Activated T-cell treated with anti-CD3 and anti-CD28 coated beads, Interleukin-2, amount 50 U/mL, for 72 hours (primary cell): ENCODE measurements around the gene OR5H14. TPM values are rescaled to one million over a fixed set of nuclear protein-coding genes. Genes with fewer than 3 reads are reported as not detected.
"Not testable (repeated sequence)": the region's sequence is repeated elsewhere in the genome, so short reads cannot be mapped to it uniquely, and the experiment has no call there.

Experiments
- ATAC-seq, 2 donors: fragments of 150-1000 bp; cut with Tn5 transposase; replicated peaks in 1 of 2; 2 replicates each; pipeline ENCODE4 v1.10.0; 2021; ENCODE audit warnings: moderate library complexity in 2 of 2, mild to moderate bottlenecking in 1 of 2
- DNase-seq, 2 donors: peaks; one replicate each; pipeline ENCODE4 v3.0.0; 2021 to 2022; ENCODE audit warnings: mixed read lengths in 1 of 2
- H3K27ac Mint-ChIP-seq: one replicate; pipeline ENCODE4 v1.8.0; 2022; ENCODE audit warnings: mild to moderate bottlenecking, moderate library complexity, mixed read lengths
- H3K27me3 Mint-ChIP-seq: one replicate; pipeline ENCODE4 v1.8.0; 2022; ENCODE audit warnings: low read depth, mixed read lengths
- H3K36me3 Mint-ChIP-seq, 2 donors: one replicate each; pipeline ENCODE4 v1.8.0; 2022; ENCODE audit warnings: mixed read lengths in 2 of 2, mild to moderate bottlenecking in 1 of 2; ENCODE audit not compliant: insufficient read depth in 2 of 2
- H3K4me1 Mint-ChIP-seq: one replicate; pipeline ENCODE4 v1.8.0; 2022; ENCODE audit warnings: low read depth, mixed read lengths
- H3K4me3 Mint-ChIP-seq, 2 donors: one replicate each; pipeline ENCODE4 v1.8.0; 2022; ENCODE audit warnings: mild to moderate bottlenecking in 2 of 2, mixed read lengths in 2 of 2, moderate library complexity in 2 of 2
- H3K9me3 Mint-ChIP-seq, 2 donors: one replicate each; pipeline ENCODE4 v1.8.0; 2022; ENCODE audit warnings: mixed read lengths in 2 of 2
- total RNA-seq, 2 donors: library from RNA; stranded (reverse); gene quantifications; one replicate each; pipeline ENCODE4 v1.2.3, GENCODE V29; 2022

OR5H14 gene
- not detected for total RNA-seq

- Mint-ChIP-seq H3K4me3 (no peak within 1 kb of the TSS), H3K27ac (peak within 1 kb of the TSS; percentile 43), H3K4me1 (no peaks in the 10 kb centered on the region), H3K9me3 (no peaks in the 10 kb centered on the region), H3K27me3 (peaks cover 9% of the 10 kb centered on the region), H3K36me3 (no peaks in the 10 kb centered on the region)
- DNase-seq, result no peak
- ATAC-seq, result no peak
Measured at GRCh38 chr3:98147179-98147578, at the start of gene OR5H14. Gene OR5H14, plus strand, starts transcription at chr3:98147479. Its CDS starts 1,907 bp downstream, at chr3:98149386.

DNA sequence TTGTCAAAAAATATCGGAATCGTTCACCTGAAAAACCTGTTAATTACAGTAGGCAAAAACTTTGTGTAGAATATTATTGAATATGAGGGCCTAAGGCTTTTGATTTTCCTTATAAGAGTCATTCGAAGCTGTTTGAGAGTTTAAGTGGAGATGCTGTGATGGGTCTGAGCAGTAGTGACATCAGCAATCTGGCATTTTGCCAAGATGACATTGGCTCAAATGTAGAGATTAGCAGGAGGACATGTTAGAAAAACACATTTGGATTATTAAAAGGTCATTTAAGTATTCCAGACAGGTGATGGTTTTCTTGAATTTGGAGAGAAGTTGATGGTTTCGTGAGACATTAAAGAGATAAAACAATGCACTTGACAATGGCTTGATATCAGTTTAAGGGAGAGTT is 47.4 kb upstream of the OR5H14 start:
- no peaks in the 10 kb centered on the region for H3K4me1 Mint-ChIP-seq
- H3K4me3 Mint-ChIP-seq, result no peak overlapping the region
- ATAC-seq (no peak), DNase-seq (no peak)
- H3K27me3 Mint-ChIP-seq, result no peaks in the 10 kb centered on the region
- H3K36me3 Mint-ChIP-seq, result no peaks in the 10 kb centered on the region
- no peaks in the 10 kb centered on the region for H3K9me3 Mint-ChIP-seq
- no peak overlapping the region for H3K27ac Mint-ChIP-seq

DNA sequence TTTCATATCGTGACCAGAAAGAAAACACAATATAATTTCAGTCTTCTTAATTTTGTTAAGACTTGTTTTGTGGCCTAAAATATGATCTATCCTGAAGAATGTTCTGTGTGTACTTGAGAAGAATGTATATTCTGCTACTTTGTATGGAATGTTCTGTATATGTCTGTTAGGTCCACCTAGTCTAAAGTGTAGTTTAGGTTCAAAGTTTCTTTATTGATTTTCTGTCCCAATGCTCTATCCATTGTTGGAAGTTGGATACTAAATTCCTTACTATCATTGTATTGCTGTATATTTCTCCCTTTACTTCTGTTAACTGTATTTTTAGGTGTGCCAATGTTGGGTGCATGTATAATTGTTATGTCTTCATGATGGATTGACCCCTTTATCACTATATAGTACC is 39.1 kb upstream of the OR5H14 start:
- H3K4me3 Mint-ChIP-seq, result no peak overlapping the region
- no peaks in the 10 kb centered on the region for H3K9me3 Mint-ChIP-seq
- ATAC-seq, result no peak
- no peaks in the 10 kb centered on the region for H3K4me1 Mint-ChIP-seq
- no peaks in the 10 kb centered on the region for H3K36me3 Mint-ChIP-seq
- DNase-seq, result no peak
- H3K27ac Mint-ChIP-seq, result no peak overlapping the region
- H3K27me3 Mint-ChIP-seq, result no peaks in the 10 kb centered on the region

DNA sequence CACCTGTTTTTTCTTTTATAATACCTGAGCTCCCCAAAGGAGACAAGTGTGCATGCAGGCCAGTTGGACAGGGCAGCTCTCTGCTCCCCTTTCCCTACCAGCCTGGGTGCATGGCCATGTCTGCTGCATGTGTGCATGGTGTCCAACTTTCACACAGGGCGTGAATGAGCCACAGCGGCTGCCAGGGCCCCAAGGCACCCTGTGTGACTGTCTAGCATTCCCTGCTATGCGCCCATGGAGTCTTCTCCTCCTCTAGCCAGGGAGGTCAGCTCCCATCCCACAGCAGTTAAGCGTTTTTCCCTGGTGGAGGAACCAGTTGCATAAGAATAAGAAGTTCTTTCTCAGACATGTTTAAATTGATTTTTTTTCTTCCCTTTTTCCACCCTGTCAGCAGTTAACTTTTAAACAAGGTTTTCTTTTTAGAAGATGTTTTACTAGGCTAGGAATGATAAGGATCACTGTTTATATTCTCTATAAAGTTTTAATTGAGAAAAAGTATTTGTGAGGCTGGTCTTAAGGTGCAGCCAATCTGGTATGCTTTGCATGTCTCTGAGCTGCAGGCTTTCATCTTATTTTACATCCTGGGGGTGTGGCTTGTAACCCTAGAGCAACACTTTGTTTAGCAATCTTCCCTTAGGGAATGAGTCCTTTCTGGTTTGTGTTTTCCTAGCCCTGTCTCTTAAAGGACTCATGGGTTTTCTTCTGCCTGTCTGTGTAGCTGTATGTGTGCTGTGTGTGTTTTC is 37.3 kb upstream of the OR5H14 start:
- H3K4me1 Mint-ChIP-seq, result no peaks in the 10 kb centered on the region
- DNase-seq (no peak), ATAC-seq (no peak)
- H3K27me3 Mint-ChIP-seq, result no peaks in the 10 kb centered on the region
- no peak overlapping the region for H3K27ac Mint-ChIP-seq
- H3K9me3 Mint-ChIP-seq, result no peaks in the 10 kb centered on the region
- no peak overlapping the region for H3K4me3 Mint-ChIP-seq
- H3K36me3 Mint-ChIP-seq, result no peaks in the 10 kb centered on the region

GRCh38 chr3:98110550-98110908 is 36.8 kb upstream of the OR5H14 start:
- Mint-ChIP-seq H3K4me1 (no peaks in the 10 kb centered on the region), H3K27me3 (no peaks in the 10 kb centered on the region), H3K9me3 (no peaks in the 10 kb centered on the region), H3K4me3 (no peak overlapping the region), H3K36me3 (no peaks in the 10 kb centered on the region), H3K27ac (no peak overlapping the region)
- DNase-seq (no peak), ATAC-seq (no peak)

DNA sequence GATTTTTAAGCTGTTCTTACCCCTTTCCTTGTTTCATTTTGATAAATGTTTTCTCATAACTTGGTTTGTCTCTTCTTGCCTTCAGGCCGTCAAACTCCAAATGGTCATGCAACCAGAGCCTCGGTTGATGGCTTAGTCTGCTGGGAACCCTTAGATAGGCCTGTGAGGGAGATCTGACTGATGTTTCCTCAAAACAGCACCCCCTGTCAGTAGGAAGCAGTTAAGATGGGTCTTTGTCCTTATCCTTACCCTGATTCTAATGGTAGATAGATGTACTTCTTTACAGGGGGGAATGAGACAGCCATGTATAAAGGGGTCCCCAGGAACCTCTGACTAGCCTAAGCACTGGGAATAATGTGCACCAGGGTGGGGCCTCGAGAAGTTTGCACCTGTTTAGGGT is 33.0 kb upstream of the OR5H14 start:
- Mint-ChIP-seq H3K4me1 (no peaks in the 10 kb centered on the region), H3K27ac (no peak overlapping the region), H3K36me3 (no peaks in the 10 kb centered on the region), H3K9me3 (no peaks in the 10 kb centered on the region), H3K4me3 (no peak overlapping the region), H3K27me3 (peaks cover 20% of the 10 kb centered on the region)
- ATAC-seq (no peak), DNase-seq (no peak)

- Mint-ChIP-seq H3K4me3 (no peak overlapping the region), H3K27me3 (peaks cover 20% of the 10 kb centered on the region), H3K27ac (no peak overlapping the region), H3K4me1 (no peaks in the 10 kb centered on the region), H3K36me3 (no peaks in the 10 kb centered on the region), H3K9me3 (no peaks in the 10 kb centered on the region)
- ATAC-seq (no peak), DNase-seq (no peak)
Measured at GRCh38 chr3:98115717-98116116, 31.6 kb upstream of the OR5H14 start.

DNA sequence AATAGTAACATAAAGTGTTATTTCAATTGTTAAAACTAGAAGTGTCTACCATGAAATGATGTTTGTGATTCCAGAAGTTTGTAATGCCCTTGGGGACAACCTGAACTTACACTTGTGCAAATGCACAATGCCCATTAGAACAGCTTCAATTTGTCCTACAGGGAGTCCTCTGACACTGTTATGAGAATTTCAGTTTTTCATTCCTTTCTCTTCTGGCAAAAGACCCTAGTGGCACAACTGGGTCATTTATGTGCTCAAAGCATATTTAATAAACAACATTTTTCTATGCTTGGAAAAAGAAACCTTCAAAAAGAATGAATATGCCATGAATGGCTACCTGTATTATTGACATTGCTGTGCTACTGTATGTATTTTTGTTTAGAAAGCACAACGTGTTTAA is 16.9 kb upstream of the OR5H14 start, which contains the start of gene OR5H1:
TSS of gene OR5H1 (plus strand) at position 301 of the 400 bp plus-strand sequence. CDS start 1,977 bp downstream, outside the sequence.
- Mint-ChIP-seq H3K36me3 (no peaks in the 10 kb centered on the region), H3K27me3 (no peaks in the 10 kb centered on the region), H3K4me1 (no peaks in the 10 kb centered on the region), H3K27ac (no peak within 1 kb of the TSS), H3K9me3 (no peaks in the 10 kb centered on the region), H3K4me3 (no peak within 1 kb of the TSS)
- ATAC-seq, result no peak
- DNase-seq, result no peak

DNA sequence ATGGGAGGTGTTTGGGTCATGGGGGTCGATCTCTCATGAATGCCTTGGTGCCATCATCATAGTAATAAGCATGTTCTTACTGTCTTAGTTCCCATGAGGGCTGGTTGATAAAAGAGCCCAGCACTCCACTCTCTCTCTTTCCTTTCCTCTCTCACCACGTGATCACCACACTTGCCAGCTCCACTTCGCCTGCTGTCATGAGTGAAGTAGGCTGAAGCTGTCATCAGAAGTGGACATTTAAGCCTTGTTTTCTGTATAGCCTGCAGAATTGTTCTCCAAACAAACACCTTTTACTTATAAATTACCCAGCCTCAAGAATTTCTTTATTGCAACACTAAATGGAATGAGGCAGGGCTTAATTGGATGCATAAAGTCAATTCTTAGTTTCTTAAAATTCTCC is 10.6 kb upstream of the OR5H14 start:
- no peak overlapping the region for H3K4me3 Mint-ChIP-seq
- no peaks in the 10 kb centered on the region for H3K36me3 Mint-ChIP-seq
- H3K9me3 Mint-ChIP-seq, result no peaks in the 10 kb centered on the region
- no peak for ATAC-seq
- no peak overlapping the region for H3K27ac Mint-ChIP-seq
- DNase-seq, result no peak
- H3K27me3 Mint-ChIP-seq, result no peaks in the 10 kb centered on the region
- no peaks in the 10 kb centered on the region for H3K4me1 Mint-ChIP-seq

- not testable (repeated sequence) for ATAC-seq, H3K9me3 Mint-ChIP-seq, H3K4me3 Mint-ChIP-seq, H3K36me3 Mint-ChIP-seq, H3K4me1 Mint-ChIP-seq, H3K27me3 Mint-ChIP-seq, DNase-seq, H3K27ac Mint-ChIP-seq
Measured at GRCh38 chr3:98137826-98138557, 9.3 kb upstream of the OR5H14 start.

- Mint-ChIP-seq H3K4me1 (no peaks in the 10 kb centered on the region), H3K4me3 (no peak overlapping the region), H3K9me3 (no peaks in the 10 kb centered on the region), H3K27me3 (peaks cover 9% of the 10 kb centered on the region), H3K27ac (no peak overlapping the region), H3K36me3 (no peaks in the 10 kb centered on the region)
- ATAC-seq (no peak), DNase-seq (no peak)
Measured at GRCh38 chr3:98140531-98140930, 6.7 kb upstream of the OR5H14 start.

DNA sequence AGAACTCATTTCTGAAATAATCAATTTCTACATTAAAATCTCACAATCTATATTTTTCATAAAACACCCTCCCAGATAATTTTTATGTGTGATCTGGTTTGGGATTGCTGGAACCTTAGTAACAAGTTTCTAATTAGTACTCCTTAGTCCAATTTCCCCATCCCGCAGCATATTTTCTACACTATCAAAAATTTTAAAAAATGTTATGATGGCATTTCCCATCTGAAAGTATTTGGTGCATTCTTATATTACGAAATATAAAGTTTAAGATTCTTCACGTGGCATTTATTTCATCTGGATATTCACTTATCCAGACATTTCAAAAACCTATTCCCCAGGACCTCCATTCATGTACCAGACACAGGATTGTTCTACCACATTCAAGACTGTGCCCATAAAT is 1.5 kb downstream of the OR5H14 start:
- H3K4me3 Mint-ChIP-seq, result no peak overlapping the region
- no peaks in the 10 kb centered on the region for H3K27me3 Mint-ChIP-seq
- no peaks in the 10 kb centered on the region for H3K36me3 Mint-ChIP-seq
- DNase-seq (no peak), ATAC-seq (no peak)
- no peaks in the 10 kb centered on the region for H3K9me3 Mint-ChIP-seq
- no peak overlapping the region for H3K27ac Mint-ChIP-seq
- H3K4me1 Mint-ChIP-seq, result no peaks in the 10 kb centered on the region

DNA sequence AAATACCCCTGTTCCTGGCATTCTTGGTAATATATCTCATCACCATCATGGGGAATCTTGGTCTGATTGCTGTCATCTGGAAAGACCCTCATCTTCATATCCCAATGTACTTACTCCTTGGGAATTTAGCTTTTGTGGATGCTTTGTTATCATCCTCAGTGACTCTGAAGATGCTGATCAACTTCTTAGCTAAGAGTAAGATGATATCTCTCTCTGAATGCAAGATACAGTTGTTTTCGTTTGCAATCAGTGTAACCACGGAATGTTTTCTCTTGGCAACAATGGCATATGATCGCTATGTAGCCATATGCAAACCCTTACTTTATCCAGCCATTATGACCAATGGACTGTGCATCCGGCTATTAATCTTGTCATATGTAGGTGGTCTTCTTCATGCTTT is 2.2 kb downstream of the OR5H14 start:
- not testable (repeated sequence) for DNase-seq, ATAC-seq, H3K9me3 Mint-ChIP-seq, H3K27ac Mint-ChIP-seq, H3K4me1 Mint-ChIP-seq, H3K27me3 Mint-ChIP-seq, H3K4me3 Mint-ChIP-seq, H3K36me3 Mint-ChIP-seq

DNA sequence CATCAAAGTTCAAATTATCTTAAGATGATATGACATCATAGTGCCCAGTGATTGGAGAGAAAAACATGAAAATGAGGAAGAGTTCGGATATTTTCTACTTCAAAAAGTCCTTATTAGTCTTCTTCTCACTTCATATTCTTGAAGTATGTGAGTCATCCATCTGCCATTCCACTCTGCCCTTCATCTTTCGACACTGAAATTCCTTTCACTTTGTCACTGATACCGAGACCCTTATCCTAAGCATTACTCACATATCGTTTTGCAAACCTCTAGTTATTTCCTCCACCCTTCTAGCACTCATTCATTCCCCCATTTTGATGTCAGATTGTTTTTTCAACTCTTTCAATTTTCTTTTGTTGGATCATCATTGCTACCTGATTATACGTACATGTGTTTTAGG is 4.0 kb downstream of the OR5H14 start:
- no peaks in the 10 kb centered on the region for H3K36me3 Mint-ChIP-seq
- DNase-seq (no peak), ATAC-seq (no peak)
- H3K4me3 Mint-ChIP-seq, result no peak overlapping the region
- no peaks in the 10 kb centered on the region for H3K9me3 Mint-ChIP-seq
- no peak overlapping the region for H3K27ac Mint-ChIP-seq
- no peaks in the 10 kb centered on the region for H3K4me1 Mint-ChIP-seq
- no peaks in the 10 kb centered on the region for H3K27me3 Mint-ChIP-seq
